Neutrophil (primary cell): ENCODE data around the gene ABCA7.

ENCODE experiments used
- H3K27ac ChIP-seq: fragments of 200-600 bp; sonication (generic); 2 replicates; pipeline ENCODE4 v1.5.1; 2016; ENCODE audit warnings: mild to moderate bottlenecking, moderate library complexity
- H3K27me3 ChIP-seq: fragments of 200-600 bp; sonication (generic); 2 replicates; pipeline ENCODE4 v1.6.0; 2016; ENCODE audit warnings: mild to moderate bottlenecking
- H3K36me3 ChIP-seq: fragments of 200-600 bp; sonication (generic); 2 replicates; pipeline ENCODE4 v1.5.1; 2017
- H3K4me1 ChIP-seq, 2 experiments: fragments of 200-600 bp in 1 of 2; sonication (generic) in 1 of 2; 1 replicate in 1 of 2; 2 replicates in 1 of 2; pipeline versions ENCODE4 v1.5.1 to v1.6.1; 2013 to 2016; ENCODE audit warnings: low read depth in 1 of 2, low read length in 1 of 2, mild to moderate bottlenecking in 1 of 2, moderate library complexity in 1 of 2; ENCODE audit not compliant: control insufficient read depth in 1 of 2, insufficient read depth in 1 of 2
- H3K4me3 ChIP-seq, 2 experiments: fragments of 200-600 bp in 1 of 2; sonication (generic) in 1 of 2; 1 replicate in 1 of 2; 2 replicates in 1 of 2; pipeline ENCODE4 v1.5.1; 2013 to 2016; ENCODE audit warnings: low read depth in 1 of 2, low read length in 1 of 2, mild to moderate bottlenecking in 1 of 2, moderate library complexity in 1 of 2
- H3K9me3 ChIP-seq: fragments of 200-600 bp; sonication (generic); 2 replicates; pipeline ENCODE4 v1.5.1; 2016
- CTCF ChIP-seq: fragments of 200-600 bp; sonication (generic); IDR thresholded peaks from 2 replicates; pipeline ENCODE4 v1.5.1; 2016; ENCODE audit warnings: antibody characterized with exemption

Gene ABCA7

GRCh38 chr19:1081301-1082164, 41.6 kb downstream of the ABCA7 start:
- Histone ChIP-seq H3K4me3 (no peak overlapping the region), H3K4me1 (peaks cover 21 to 31% of the 10 kb centered on the region in 2 experiments), H3K27ac (peak overlapping the region; percentile 93), H3K36me3 (peaks cover 96% of the 10 kb centered on the region), H3K9me3 (no peaks in the 10 kb centered on the region), H3K27me3 (no peaks in the 10 kb centered on the region)
- TF ChIP-seq CTCF: no peak

GRCh38 chr19:1082165-1082927, 42.4 kb downstream of the ABCA7 start:
- H3K9me3 ChIP-seq: no peaks in the 10 kb centered on the region
- peak overlapping the region; percentile 93 for H3K27ac ChIP-seq
- no peak for TF ChIP-seq CTCF
- H3K4me1 ChIP-seq: peaks cover 21 to 31% of the 10 kb centered on the region in 2 experiments
- no peak overlapping the region for H3K4me3 ChIP-seq
- peaks cover 100% of the 10 kb centered on the region for H3K36me3 ChIP-seq
- H3K27me3 ChIP-seq: no peaks in the 10 kb centered on the region

GRCh38 chr19:1082928-1083816, 43.3 kb downstream of the ABCA7 start:
- H3K9me3 ChIP-seq: no peaks in the 10 kb centered on the region
- peak overlapping the region; percentile 93 for H3K27ac ChIP-seq
- no peak for TF ChIP-seq CTCF
- H3K27me3 ChIP-seq: no peaks in the 10 kb centered on the region
- H3K4me1 ChIP-seq: peaks cover 22 to 32% of the 10 kb centered on the region in 2 experiments
- H3K4me3 ChIP-seq: no peak overlapping the region
- peaks cover 97% of the 10 kb centered on the region for H3K36me3 ChIP-seq

- H3K27me3 ChIP-seq: no peaks in the 10 kb centered on the region
- peaks cover 33 to 43% of the 10 kb centered on the region in 2 experiments for H3K4me1 ChIP-seq
- H3K9me3 ChIP-seq: no peaks in the 10 kb centered on the region
- no peak for TF ChIP-seq CTCF
- H3K36me3 ChIP-seq: peaks cover 97% of the 10 kb centered on the region
- no peak overlapping the region for H3K4me3 ChIP-seq
- H3K27ac ChIP-seq: peak overlapping the region; percentile 93
These were observed 44.3 kb downstream of the ABCA7 start for GRCh38 chr19:1084024-1084868.
